SU-DHL-6 (cell line): ENCODE data around the gene GPSM1.

Source experiments
- CTCF ChIP-seq: fragments of 200-600 bp; sonication (generic); IDR thresholded peaks from one replicate; pipeline ENCODE4 v1.5.1; 2017; ENCODE audit warnings: antibody characterized with exemption, mild to moderate bottlenecking, low read length, moderate library complexity; ENCODE audit not compliant: insufficient read depth, poor library complexity, severe bottlenecking
- EZH2phosphoT487 ChIP-seq: fragments of 200-600 bp; sonication (generic), shearing (Covaris generic); conservative IDR thresholded peaks from 2 replicates; pipeline ENCODE4 v1.6.1; 2018; ENCODE audit warnings: mild to moderate bottlenecking, antibody characterized with exemption, low read length, moderate library complexity, mixed read lengths

GRCh38 chr9:136333486-136333885 lies 6.1 kb downstream of the GPSM1 start:
- TF ChIP-seq CTCF (no peak), EZH2phosphoT487 (no peak)
